ENCODE results near the gene MAP1LC3A. TPM values are rescaled to one million over a fixed set of nuclear protein-coding genes. Genes with fewer than 3 reads are reported as not detected.

The MAP1LC3A gene
- total and polyA plus RNA-seq, 2 donors (not counting 3 experiments of a cell fraction or from before 2014, with no cell fraction given) = 32.1 to 39.8 TPM

DNA sequence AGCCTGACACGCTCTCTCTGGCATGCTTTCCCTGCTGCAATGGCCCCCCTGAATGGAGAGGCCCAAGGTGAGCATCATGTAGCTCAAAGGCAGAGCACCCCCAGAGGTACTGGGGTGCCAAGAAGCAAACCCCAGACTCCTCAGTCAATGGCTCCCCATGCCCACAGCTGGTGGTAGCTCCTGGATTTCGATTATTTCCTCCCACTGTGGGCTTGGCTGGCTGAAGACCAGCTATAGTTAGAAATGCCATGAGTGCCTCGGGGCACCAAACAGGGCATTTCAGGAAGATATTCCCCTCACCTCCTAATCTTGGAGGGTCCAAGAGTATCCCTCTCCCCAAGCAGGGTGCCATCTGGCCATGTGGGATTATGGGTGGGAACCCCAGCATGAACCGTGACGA, 16.8 kb downstream of the MAP1LC3A start:
- intact Hi-C loops (cut with micrococcal nuclease) = no loop called here
- no TSS peak for BruUV-seq (replicated peaks)
- Histone ChIP-seq H3K36me3 (ENCODE audit: control insufficient read depth in 2 of 2, extremely low read depth in 1 of 2, insufficient read depth in 2 of 2, low read length in 2 of 2) (peaks cover 0 to 1% of the 10 kb centered on the region in 2 experiments), H3K4me3 (replicated peaks in 1 of 3; ENCODE audit: insufficient read depth in 1 of 3, low read depth in 1 of 3, low read length in 3 of 3) (no peak overlapping the region), H3K27ac (ENCODE audit: insufficient read depth, low read depth, low read length) (no peak overlapping the region), H3K27me3 (ENCODE audit: control insufficient read depth in 2 of 2, insufficient read depth in 2 of 2, low read length in 2 of 2) (no peaks in the 10 kb centered on the region), H3K9me3 (replicated peaks; ENCODE audit: control insufficient read depth, insufficient read depth, low read length) (no peaks in the 10 kb centered on the region), H2AFZ (ENCODE audit: low read depth, low read length) (no peak overlapping the region), H3K9ac (replicated peaks; ENCODE audit: extremely low read depth, insufficient read depth, low read length) (no peak overlapping the region), H3K9me1 (replicated peaks; ENCODE audit: control insufficient read depth, extremely low read depth, insufficient read depth, low read length) (no peaks in the 10 kb centered on the region), H3K79me2 (ENCODE audit: control insufficient read depth, insufficient read depth, low read length) (no peaks in the 10 kb centered on the region), H3K4me2 (ENCODE audit: insufficient read depth, low read length) (no peak overlapping the region), H4K20me1 (replicated peaks; ENCODE audit: control insufficient read depth, extremely low read depth, insufficient read depth, low read length) (no peaks in the 10 kb centered on the region), H3K4me1 (ENCODE audit: control insufficient read depth, extremely low read depth, insufficient read depth, low read length) (peaks cover 11% of the 10 kb centered on the region)
- ChIA-PET POLR2A (no interaction called here), CTCF (interaction anchor here (6.1 kb wide), 1 partner anchor 195 kb away, joined by 92 read pairs; no protein-coding TSS in a partner anchor)
- dilution Hi-C loops (cut with MboI; ENCODE audit: extremely low pct_ligation_motif_present, low sequenced_read_pairs) = no loop called here
- TF ChIP-seq EZH2 (IDR thresholded peaks at IDR 0.05; ENCODE audit: borderline replicate concordance, low read depth, low read length, severe bottlenecking) (no peak), FOS (IDR thresholded peaks at IDR 0.05; ENCODE audit: borderline replicate concordance, insufficient read depth, low read length) (no peak), JUN (IDR thresholded peaks at IDR 0.05; ENCODE audit: borderline replicate concordance, insufficient read depth, insufficient read length, low read depth) (no peak), POLR2AphosphoS5 (IDR thresholded peaks at IDR 0.05; ENCODE audit: insufficient read depth, low read depth, low read length) (no peak), GATA2 (IDR thresholded peaks at IDR 0.05; ENCODE audit: insufficient read depth, insufficient read length, low read depth, low read length) (no peak), MYC (IDR thresholded peaks at IDR 0.05; ENCODE audit: low read depth, low read length) (no peak), POLR2A (IDR thresholded peaks at IDR 0.05; ENCODE audit: low read depth, low read length) (no peak)
- TF ChIP-seq, protein P1, sequence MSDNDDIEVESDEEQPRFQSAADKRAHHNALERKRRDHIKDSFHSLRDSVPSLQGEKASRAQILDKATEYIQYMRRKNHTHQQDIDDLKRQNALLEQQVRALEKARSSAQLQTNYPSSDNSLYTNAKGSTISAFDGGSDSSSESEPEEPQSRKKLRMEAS (IDR thresholded peaks at IDR 0.05; ENCODE audit: insufficient read depth, insufficient read length) = no peak
- TF ChIP-seq, protein P2, sequence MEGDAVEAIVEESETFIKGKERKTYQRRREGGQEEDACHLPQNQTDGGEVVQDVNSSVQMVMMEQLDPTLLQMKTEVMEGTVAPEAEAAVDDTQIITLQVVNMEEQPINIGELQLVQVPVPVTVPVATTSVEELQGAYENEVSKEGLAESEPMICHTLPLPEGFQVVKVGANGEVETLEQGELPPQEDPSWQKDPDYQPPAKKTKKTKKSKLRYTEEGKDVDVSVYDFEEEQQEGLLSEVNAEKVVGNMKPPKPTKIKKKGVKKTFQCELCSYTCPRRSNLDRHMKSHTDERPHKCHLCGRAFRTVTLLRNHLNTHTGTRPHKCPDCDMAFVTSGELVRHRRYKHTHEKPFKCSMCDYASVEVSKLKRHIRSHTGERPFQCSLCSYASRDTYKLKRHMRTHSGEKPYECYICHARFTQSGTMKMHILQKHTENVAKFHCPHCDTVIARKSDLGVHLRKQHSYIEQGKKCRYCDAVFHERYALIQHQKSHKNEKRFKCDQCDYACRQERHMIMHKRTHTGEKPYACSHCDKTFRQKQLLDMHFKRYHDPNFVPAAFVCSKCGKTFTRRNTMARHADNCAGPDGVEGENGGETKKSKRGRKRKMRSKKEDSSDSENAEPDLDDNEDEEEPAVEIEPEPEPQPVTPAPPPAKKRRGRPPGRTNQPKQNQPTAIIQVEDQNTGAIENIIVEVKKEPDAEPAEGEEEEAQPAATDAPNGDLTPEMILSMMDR (IDR thresholded peaks at IDR 0.05; ENCODE audit: extremely low read depth in 1 of 2, insufficient read depth in 1 of 2, low read depth in 1 of 2, low read length in 2 of 2) = no peak
- no peak for DNase-seq (ENCODE audit: low read depth, low spot score)
- no peak for FAIRE-seq

Measured in endothelial cell of umbilical vein (primary cell).